ENCODE results near the gene PTPN3. TPM values are rescaled to one million over a fixed set of nuclear protein-coding genes. Genes with fewer than 3 reads are reported as not detected.
"Not testable (repeated sequence)": the region's sequence is repeated elsewhere in the genome, so short reads cannot be mapped to it uniquely, and the experiment has no call there.

Gene PTPN3
- total and polyA plus RNA-seq, 2 experiments from 2014 or later, result 0.86 to 1.3 TPM

DNA sequence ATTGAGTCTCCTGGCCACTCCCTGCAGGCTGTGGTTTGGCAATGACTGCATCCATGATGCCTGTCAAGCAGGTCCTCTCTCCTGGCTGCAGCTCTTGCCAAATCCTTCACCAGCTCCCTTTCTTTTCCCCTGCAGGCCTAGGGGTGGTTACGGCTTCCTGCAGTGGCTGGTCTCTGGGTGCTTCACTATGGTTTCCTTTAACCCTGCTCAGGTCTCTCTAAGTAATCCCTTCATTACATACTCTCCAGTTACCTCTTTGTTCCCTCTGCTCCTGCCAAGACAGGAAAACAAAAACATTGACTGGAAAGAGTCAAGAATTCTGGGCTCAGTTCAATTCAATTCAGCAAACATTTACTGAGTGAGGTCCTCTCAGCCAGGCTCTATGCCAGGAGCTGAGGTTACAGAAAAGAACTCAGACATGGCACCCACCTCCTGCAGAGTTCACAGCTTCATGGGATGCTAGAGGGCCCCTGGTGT is 19.8 kb upstream of the PTPN3 start:
- Histone ChIP-seq H3K27me3 (replicated peaks; ENCODE audit: insufficient read depth) (peaks cover 39% of the 10 kb centered on the region), H3K4me1 (ENCODE audit: insufficient read depth) (no peaks in the 10 kb centered on the region), H2AFZ (no peak overlapping the region), H3K4me2 (ENCODE audit: unreplicated experiment) (no peak overlapping the region), H4K20me1 (ENCODE audit: insufficient read depth) (no peaks in the 10 kb centered on the region), H3K27ac (no peak overlapping the region), H3F3A (ENCODE audit: insufficient read depth) (no peaks in the 10 kb centered on the region), H3K9me3 (ENCODE audit: low read depth) (no peaks in the 10 kb centered on the region), H3K9ac (no peak overlapping the region), H3K36me3 (ENCODE audit: low read depth) (no peaks in the 10 kb centered on the region), H3K4me3 (no peak overlapping the region), H3K9me2 (ENCODE audit: insufficient read depth) (no peaks in the 10 kb centered on the region), H3K79me2 (ENCODE audit: insufficient read depth) (no peaks in the 10 kb centered on the region)
- in situ Hi-C loops (cut with MboI), result no loop called here
- 91 to 100% methylated on average over 1 of the region's 1 CpG for WGBS, 2 experiments (ENCODE audit: low coverage in 1 of 2, low lambda C conversion rate in 2 of 2, missing lambda C conversion rate in 2 of 2)
- TF ChIP-seq EZH2phosphoT487 (IDR thresholded peaks at IDR 0.05; ENCODE audit: insufficient read depth, low read depth) (no peak), EZH2 (IDR thresholded peaks at IDR 0.05; ENCODE audit: insufficient read depth, poor library complexity, severe bottlenecking) (no peak)
- no peak for DNase-seq

DNA sequence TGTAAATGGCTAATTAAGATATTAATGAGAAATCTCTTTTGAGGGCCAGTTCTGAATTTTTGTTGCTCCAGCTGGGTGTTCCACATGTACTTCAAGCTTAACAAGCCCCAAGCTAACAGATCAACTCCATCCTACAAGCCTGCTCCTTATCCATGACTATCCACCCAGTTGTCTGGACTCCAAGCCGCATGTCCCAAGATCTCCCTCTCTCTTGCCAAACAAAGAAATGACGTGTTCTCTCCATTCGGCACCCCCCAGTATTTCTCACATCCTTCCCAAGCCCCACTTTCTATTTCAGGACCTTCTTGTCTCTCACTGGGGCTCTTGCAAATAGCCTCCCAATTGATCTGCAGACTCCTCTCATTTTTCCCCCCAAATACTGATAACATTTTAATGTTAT is 15.8 kb upstream of the PTPN3 start:
- H2AFZ ChIP-seq, result no peak overlapping the region
- H3K4me1 ChIP-seq (ENCODE audit: insufficient read depth), result no peaks in the 10 kb centered on the region
- H3K9me2 ChIP-seq (ENCODE audit: insufficient read depth), result no peaks in the 10 kb centered on the region
- H3K27ac ChIP-seq, result no peak overlapping the region
- TF ChIP-seq EZH2phosphoT487 (IDR thresholded peaks at IDR 0.05; ENCODE audit: insufficient read depth, low read depth) (no peak), EZH2 (IDR thresholded peaks at IDR 0.05; ENCODE audit: insufficient read depth, poor library complexity, severe bottlenecking) (no peak)
- no peak overlapping the region for H3K4me3 ChIP-seq
- in situ Hi-C loops (cut with MboI), result no loop called here
- no peaks in the 10 kb centered on the region for H3K36me3 ChIP-seq (ENCODE audit: low read depth)
- 47 to 57% methylated on average over 3 of the region's 3 CpGs for WGBS, 2 experiments (ENCODE audit: low coverage in 1 of 2, low lambda C conversion rate in 2 of 2, missing lambda C conversion rate in 2 of 2)
- DNase-seq, result no peak
- no peaks in the 10 kb centered on the region for H3K79me2 ChIP-seq (ENCODE audit: insufficient read depth)
- no peaks in the 10 kb centered on the region for H3F3A ChIP-seq (ENCODE audit: insufficient read depth)
- peaks cover 45% of the 10 kb centered on the region for H3K27me3 ChIP-seq (replicated peaks; ENCODE audit: insufficient read depth)
- no peaks in the 10 kb centered on the region for H3K9me3 ChIP-seq (ENCODE audit: low read depth)
- no peaks in the 10 kb centered on the region for H4K20me1 ChIP-seq (ENCODE audit: insufficient read depth)
- H3K4me2 ChIP-seq (ENCODE audit: unreplicated experiment), result no peak overlapping the region
- H3K9ac ChIP-seq, result no peak overlapping the region

DNA sequence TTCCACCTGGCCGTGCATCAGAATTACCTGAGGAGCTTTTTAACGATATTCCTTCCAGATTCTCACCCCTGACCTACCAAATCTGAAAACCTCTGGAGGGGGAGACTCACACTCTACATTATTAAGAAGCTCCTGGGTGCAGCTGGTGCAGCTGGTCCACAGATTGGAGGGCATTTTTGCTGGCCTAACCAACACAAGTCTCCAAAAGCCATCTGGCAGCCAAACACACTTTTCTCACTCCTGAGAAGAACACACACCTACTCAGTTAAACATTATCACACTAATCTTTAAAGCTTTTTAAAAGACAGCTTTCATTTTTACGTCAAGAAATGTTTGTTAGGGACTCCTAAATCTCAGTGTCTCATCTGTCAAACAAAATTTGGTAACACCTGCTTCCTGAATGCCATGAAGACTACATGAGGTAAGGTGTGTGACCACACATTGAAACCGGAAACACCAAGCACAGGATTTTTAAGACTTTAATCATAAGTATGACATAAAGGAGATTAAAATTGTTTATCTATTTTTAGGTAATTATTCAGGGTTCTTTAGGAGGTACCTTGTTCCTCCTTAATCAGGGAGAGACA is 14.2 kb upstream of the PTPN3 start:
- Histone ChIP-seq H3K27me3 (replicated peaks; ENCODE audit: insufficient read depth) (peaks cover 39% of the 10 kb centered on the region), H2AFZ (no peak overlapping the region)
- WGBS, 2 experiments (ENCODE audit: low coverage in 1 of 2, low lambda C conversion rate in 2 of 2, missing lambda C conversion rate in 2 of 2), result 39% methylated on average over 4 of the region's 4 CpGs

DNA sequence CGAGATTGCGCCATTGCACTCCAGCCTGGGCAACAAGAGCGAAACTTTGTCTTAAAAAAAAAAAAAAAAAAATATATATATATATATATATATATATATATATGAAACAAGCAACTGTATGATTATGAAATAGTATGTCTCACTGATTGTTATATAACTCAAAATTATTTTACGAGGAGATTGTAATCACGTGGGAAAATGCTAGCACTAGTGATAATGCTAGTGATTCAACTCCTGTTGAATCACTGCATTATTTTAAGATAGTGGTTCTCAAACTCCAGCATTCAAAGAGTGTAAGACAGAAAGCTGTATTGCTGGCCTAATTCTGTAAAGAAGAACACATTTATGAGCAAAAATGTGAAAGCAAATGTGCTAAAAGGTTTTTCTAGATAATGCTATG is 12.4 kb upstream of the PTPN3 start:
- Histone ChIP-seq H3K27ac (no peak overlapping the region), H3K4me1 (ENCODE audit: insufficient read depth) (no peaks in the 10 kb centered on the region), H3K27me3 (replicated peaks; ENCODE audit: insufficient read depth) (peaks cover 24% of the 10 kb centered on the region; the same call in 1 of the 2 replicates), H4K20me1 (ENCODE audit: insufficient read depth) (no peaks in the 10 kb centered on the region), H3K4me3 (no peak overlapping the region), H3K4me2 (ENCODE audit: unreplicated experiment) (no peak overlapping the region), H2AFZ (no peak overlapping the region), H3K9ac (no peak overlapping the region), H3K9me2 (ENCODE audit: insufficient read depth) (no peaks in the 10 kb centered on the region), H3K79me2 (ENCODE audit: insufficient read depth) (no peaks in the 10 kb centered on the region), H3F3A (ENCODE audit: insufficient read depth) (peaks cover 4% of the 10 kb centered on the region; the same call in 1 of the 2 replicates), H3K9me3 (ENCODE audit: low read depth) (no peaks in the 10 kb centered on the region), H3K36me3 (ENCODE audit: low read depth) (no peaks in the 10 kb centered on the region)
- TF ChIP-seq EZH2 (IDR thresholded peaks at IDR 0.05; ENCODE audit: insufficient read depth, poor library complexity, severe bottlenecking) (no peak), EZH2phosphoT487 (IDR thresholded peaks at IDR 0.05; ENCODE audit: insufficient read depth, low read depth) (no peak)
- peak; percentile 20 for DNase-seq
- in situ Hi-C loops (cut with MboI), result no loop called here
- 2 to 58% methylated on average over 2 to 5 of the region's 5 CpGs for WGBS, 2 experiments (ENCODE audit: low coverage in 1 of 2, low lambda C conversion rate in 2 of 2, missing lambda C conversion rate in 2 of 2)

More for the DNA sequence above, 14.2 kb upstream of the PTPN3 start:
- Histone ChIP-seq H3K9me3 (ENCODE audit: low read depth) (no peaks in the 10 kb centered on the region), H3F3A (ENCODE audit: insufficient read depth) (no peaks in the 10 kb centered on the region), H3K4me3 (no peak overlapping the region), H3K4me2 (ENCODE audit: unreplicated experiment) (no peak overlapping the region), H3K9me2 (ENCODE audit: insufficient read depth) (no peaks in the 10 kb centered on the region), H3K36me3 (ENCODE audit: low read depth) (no peaks in the 10 kb centered on the region), H3K4me1 (ENCODE audit: insufficient read depth) (no peaks in the 10 kb centered on the region), H3K79me2 (ENCODE audit: insufficient read depth) (no peaks in the 10 kb centered on the region), H4K20me1 (ENCODE audit: insufficient read depth) (no peaks in the 10 kb centered on the region), H3K9ac (no peak overlapping the region), H3K27ac (no peak overlapping the region)
- in situ Hi-C loops (cut with MboI), result no loop called here
- TF ChIP-seq EZH2phosphoT487 (IDR thresholded peaks at IDR 0.05; ENCODE audit: insufficient read depth, low read depth), result no peak
- no peak for TF ChIP-seq EZH2 (IDR thresholded peaks at IDR 0.05; ENCODE audit: insufficient read depth, poor library complexity, severe bottlenecking)
- no peak for DNase-seq

DNA sequence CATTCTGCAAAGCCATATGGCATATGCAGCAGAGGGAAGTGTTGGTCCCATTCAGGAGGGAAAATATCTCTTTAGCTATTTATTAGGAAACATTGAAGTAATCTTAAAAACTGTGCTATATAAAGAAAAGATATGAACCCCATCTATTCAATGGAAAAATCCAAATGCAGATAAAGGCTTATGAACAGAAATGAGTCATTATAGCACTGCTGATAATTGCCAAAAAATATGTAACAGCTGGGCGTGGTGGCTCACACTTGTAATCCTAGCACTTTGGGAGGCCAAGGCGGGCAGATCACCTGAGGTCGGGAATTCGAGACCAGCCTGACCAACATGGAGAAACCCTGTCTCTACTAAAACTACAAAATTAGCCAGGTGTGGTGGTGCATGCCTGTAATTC is 11.9 kb upstream of the PTPN3 start:
- H3K9ac ChIP-seq; H3K36me3 ChIP-seq (ENCODE audit: low read depth); H2AFZ ChIP-seq; H3K4me2 ChIP-seq (ENCODE audit: unreplicated experiment); H3K27ac ChIP-seq; H3K9me2 ChIP-seq (ENCODE audit: insufficient read depth); H3K4me1 ChIP-seq (ENCODE audit: insufficient read depth); H3K79me2 ChIP-seq (ENCODE audit: insufficient read depth); in situ Hi-C loops (cut with MboI); DNase-seq; H3F3A ChIP-seq (ENCODE audit: insufficient read depth); H4K20me1 ChIP-seq (ENCODE audit: insufficient read depth); H3K9me3 ChIP-seq (ENCODE audit: low read depth); H3K4me3 ChIP-seq: not testable (repeated sequence)
- 66 to 67% methylated on average over 4 of the region's 4 CpGs for WGBS, 2 experiments (ENCODE audit: low coverage in 1 of 2, low lambda C conversion rate in 2 of 2, missing lambda C conversion rate in 2 of 2)
- H3K27me3 ChIP-seq (replicated peaks; ENCODE audit: insufficient read depth), result peaks cover 20% of the 10 kb centered on the region; the same call in 1 of the 2 replicates
